Measurements from ENCODE around the gene MSS51. TPM values are rescaled to one million over a fixed set of nuclear protein-coding genes. Genes with fewer than 3 reads are reported as not detected.

Gene MSS51
- total and polyA plus RNA-seq, 2 donors (not counting 3 experiments of a cell fraction or from before 2014, with no cell fraction given), result 1.8 to 3.5 TPM

- intact Hi-C loops (cut with micrococcal nuclease), result no loop called here
Measured at GRCh38 chr10:73448384-73448783, 15.0 kb upstream of the MSS51 start.

More at GRCh38 chr10:73448384-73448783, 15.0 kb upstream of the MSS51 start:
- POLR2A ChIA-PET, result no interaction called here
- dilution Hi-C loops (cut with MboI; ENCODE audit: extremely low pct_ligation_motif_present, low sequenced_read_pairs), result no loop called here
- H2AFZ ChIP-seq (ENCODE audit: low read depth, low read length), result no peak overlapping the region
- H3K79me2 ChIP-seq (ENCODE audit: control insufficient read depth, insufficient read depth, low read length), result no peaks in the 10 kb centered on the region
- H3K9ac ChIP-seq (replicated peaks; ENCODE audit: extremely low read depth, insufficient read depth, low read length), result no peak overlapping the region
- no peak overlapping the region for H3K4me2 ChIP-seq (ENCODE audit: insufficient read depth, low read length)
- BruUV-seq (replicated peaks), result no TSS peak
- no peaks in the 10 kb centered on the region for H3K4me1 ChIP-seq (ENCODE audit: control insufficient read depth, extremely low read depth, insufficient read depth, low read length)
- TF ChIP-seq JUN (IDR thresholded peaks at IDR 0.05; ENCODE audit: borderline replicate concordance, insufficient read depth, insufficient read length, low read depth) (no peak), CTCF (IDR thresholded peaks at IDR 0.05; ENCODE audit: extremely low read depth in 1 of 2, insufficient read depth in 1 of 2, low read depth in 1 of 2, low read length in 2 of 2) (no peak), POLR2AphosphoS5 (IDR thresholded peaks at IDR 0.05; ENCODE audit: insufficient read depth, low read depth, low read length) (no peak), FOS (IDR thresholded peaks at IDR 0.05; ENCODE audit: borderline replicate concordance, insufficient read depth, low read length) (no peak), GATA2 (IDR thresholded peaks at IDR 0.05; ENCODE audit: insufficient read depth, insufficient read length, low read depth, low read length) (no peak), EZH2 (IDR thresholded peaks at IDR 0.05; ENCODE audit: borderline replicate concordance, low read depth, low read length, severe bottlenecking) (no peak), MAX (IDR thresholded peaks at IDR 0.05; ENCODE audit: insufficient read depth, insufficient read length) (no peak), POLR2A (IDR thresholded peaks at IDR 0.05; ENCODE audit: low read depth, low read length) (no peak), MYC (IDR thresholded peaks at IDR 0.05; ENCODE audit: low read depth, low read length) (no peak)
- DNase-seq (ENCODE audit: low read depth, low spot score) (no peak), FAIRE-seq (no peak)
- H3K36me3 ChIP-seq (ENCODE audit: control insufficient read depth in 2 of 2, extremely low read depth in 1 of 2, insufficient read depth in 2 of 2, low read length in 2 of 2), result peaks cover 0 to 1% of the 10 kb centered on the region in 2 experiments
- no peak overlapping the region for H3K4me3 ChIP-seq (replicated peaks in 1 of 3; ENCODE audit: insufficient read depth in 1 of 3, low read depth in 1 of 3, low read length in 3 of 3)
- no peaks in the 10 kb centered on the region for H3K9me3 ChIP-seq (replicated peaks; ENCODE audit: control insufficient read depth, insufficient read depth, low read length)
- no peaks in the 10 kb centered on the region for H3K27me3 ChIP-seq (ENCODE audit: control insufficient read depth in 2 of 2, insufficient read depth in 2 of 2, low read length in 2 of 2)
- H3K27ac ChIP-seq (ENCODE audit: insufficient read depth, low read depth, low read length), result no peak overlapping the region
- CTCF ChIA-PET, result no interaction called here
- H4K20me1 ChIP-seq (replicated peaks; ENCODE audit: control insufficient read depth, extremely low read depth, insufficient read depth, low read length), result no peaks in the 10 kb centered on the region
- no peaks in the 10 kb centered on the region for H3K9me1 ChIP-seq (replicated peaks; ENCODE audit: control insufficient read depth, extremely low read depth, insufficient read depth, low read length)
